ENCODE data around the gene STARD7. TPM values are rescaled to one million over a fixed set of nuclear protein-coding genes. Genes with fewer than 3 reads are reported as not detected.

The STARD7 gene
- total and polyA plus RNA-seq, 10 of the 15 experiments (the other 5 are each of a cell fraction or from before 2014, with no cell fraction given): 85.4 to 237 (median 153) TPM

DNA sequence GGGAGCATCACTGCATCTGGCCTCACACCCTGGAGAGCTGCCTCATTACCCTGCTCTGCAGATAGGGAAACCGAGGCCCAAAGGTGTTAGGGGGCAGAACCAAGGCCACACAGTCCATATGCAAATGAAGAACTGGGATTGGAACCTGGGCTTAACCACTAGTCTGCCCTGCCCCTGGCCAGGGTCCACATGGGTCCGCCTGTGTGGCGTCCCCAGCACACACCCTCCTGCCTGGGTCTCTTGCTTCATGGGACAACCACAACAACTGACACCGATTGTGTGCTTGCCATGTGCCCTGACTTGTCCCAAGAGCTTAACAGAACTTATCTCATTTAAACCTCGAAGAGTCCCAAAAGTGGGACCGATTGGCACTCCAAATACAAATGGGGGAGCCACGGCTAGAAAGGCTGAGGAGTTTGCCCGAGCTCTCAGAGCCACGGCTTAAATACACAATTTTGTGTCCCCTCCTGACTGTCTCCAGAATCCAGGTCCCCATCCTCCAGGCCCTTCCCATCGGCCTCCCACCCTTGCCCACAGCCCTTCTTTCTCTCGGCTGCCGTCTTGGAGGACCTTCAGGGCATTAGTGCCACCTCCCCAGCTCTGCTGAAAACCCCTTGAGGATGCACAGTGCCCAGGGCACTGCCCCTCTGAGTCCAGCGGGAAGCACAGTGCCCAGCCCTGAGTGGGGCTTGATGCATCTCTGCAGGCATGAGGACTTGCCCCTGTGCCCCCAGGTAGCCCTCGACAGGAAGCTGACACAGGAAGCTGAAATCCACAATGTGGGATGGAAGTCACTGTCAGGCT, 57.6 kb downstream of the STARD7 start:
- H3K4me1 ChIP-seq (ENCODE audit: control insufficient read depth, insufficient read depth, low read length): peaks cover 36% of the 10 kb centered on the region
- ChIA-PET RAD21 (ENCODE audit: unreplicated experiment) (interaction anchor here (1.0 to 2.0 kb wide), 4 partner anchors 10 to 23 kb away, joined by 3 to 9 read pairs (median 5); partner anchors contain the start of gene ASTL), POLR2A (interaction anchor here (0.7 kb wide), 1 partner anchor 18 kb away, joined by 3 read pairs; no protein-coding TSS in a partner anchor)

More for the DNA sequence above, 57.6 kb downstream of the STARD7 start:
- no peak for ATAC-seq
- intact Hi-C loops (cut with micrococcal nuclease; ENCODE audit: unreplicated experiment) (no loop called here), in situ Hi-C loops (cut with MboI) (no loop called here)
- Histone ChIP-seq H3K79me2 (ENCODE audit: control insufficient read depth, insufficient read depth, low read length) (no peaks in the 10 kb centered on the region; the same call in 1 of the 2 replicates), H3K27ac (ENCODE audit: control insufficient read depth, insufficient read depth) (no peak overlapping the region), H3K4me2 (ENCODE audit: control insufficient read depth, insufficient read depth) (no peak overlapping the region), H2AFZ (ENCODE audit: control insufficient read depth, low read depth, low read length) (no peak overlapping the region), H3K27me3 (replicated peaks in 1 of 2; ENCODE audit: control insufficient read depth in 2 of 2, insufficient read depth in 2 of 2, low read length in 1 of 2) (no peaks in the 10 kb centered on the region), H3K4me3 (no peak overlapping the region), H3K36me3 (ENCODE audit: control insufficient read depth in 2 of 2, insufficient read depth in 2 of 2, low read length in 1 of 2) (no peaks in the 10 kb centered on the region), H3K9me3 (replicated peaks; ENCODE audit: control insufficient read depth, insufficient read depth, low read length) (no peaks in the 10 kb centered on the region), H4K20me1 (ENCODE audit: control insufficient read depth, insufficient read depth) (no peaks in the 10 kb centered on the region), H3K9ac (ENCODE audit: control insufficient read depth, insufficient read depth, low read length) (no peak overlapping the region)
- 86% methylated on average over 14 of the region's 14 CpGs for WGBS (ENCODE audit: insufficient coverage, insufficient replicate concordance, low lambda C conversion rate, missing lambda C conversion rate)
- peak; percentile 7 for FAIRE-seq
- no peak for DNase-seq (ENCODE audit: low read depth, low spot score)
- no TSS peak for BruUV-seq (replicated peaks)
- ChIA-PET SMC1A (ENCODE audit: uncharacterized antibody, unreplicated experiment) (interaction anchor here (0.7 to 1.6 kb wide), 6 partner anchors 10 to 33 kb away, joined by 3 to 6 read pairs (median 4); no protein-coding TSS in a partner anchor), CTCF (interaction anchor here (1.0 to 1.6 kb wide), 2 partner anchors 8 to 13 kb away, joined by 3 to 4 read pairs; no protein-coding TSS in a partner anchor)
- TF ChIP-seq BACH1 (IDR thresholded peaks at IDR 0.05; ENCODE audit: borderline replicate concordance) (no peak), RELA (IDR thresholded peaks at IDR 0.05; ENCODE audit: borderline replicate concordance, partially characterized antibody) (no peak), YY1 (IDR thresholded peaks at IDR 0.05; ENCODE audit: low read depth, low read length) (no peak), GABPA (IDR thresholded peaks at IDR 0.05; ENCODE audit: low read depth) (no peak)
- TF ChIP-seq, protein P1, sequence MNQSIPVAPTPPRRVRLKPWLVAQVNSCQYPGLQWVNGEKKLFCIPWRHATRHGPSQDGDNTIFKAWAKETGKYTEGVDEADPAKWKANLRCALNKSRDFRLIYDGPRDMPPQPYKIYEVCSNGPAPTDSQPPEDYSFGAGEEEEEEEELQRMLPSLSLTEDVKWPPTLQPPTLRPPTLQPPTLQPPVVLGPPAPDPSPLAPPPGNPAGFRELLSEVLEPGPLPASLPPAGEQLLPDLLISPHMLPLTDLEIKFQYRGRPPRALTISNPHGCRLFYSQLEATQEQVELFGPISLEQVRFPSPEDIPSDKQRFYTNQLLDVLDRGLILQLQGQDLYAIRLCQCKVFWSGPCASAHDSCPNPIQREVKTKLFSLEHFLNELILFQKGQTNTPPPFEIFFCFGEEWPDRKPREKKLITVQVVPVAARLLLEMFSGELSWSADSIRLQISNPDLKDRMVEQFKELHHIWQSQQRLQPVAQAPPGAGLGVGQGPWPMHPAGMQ (IDR thresholded peaks at IDR 0.05; ENCODE audit: borderline replicate concordance): no peak

Measured in GM12878 (cell line).